ENCODE measurements around the gene ANLN. TPM values are rescaled to one million over a fixed set of nuclear protein-coding genes. Genes with fewer than 3 reads are reported as not detected.

Gene ANLN
- total RNA-seq, 1 donor from 2014 or later: 2.4 TPM

DNA sequence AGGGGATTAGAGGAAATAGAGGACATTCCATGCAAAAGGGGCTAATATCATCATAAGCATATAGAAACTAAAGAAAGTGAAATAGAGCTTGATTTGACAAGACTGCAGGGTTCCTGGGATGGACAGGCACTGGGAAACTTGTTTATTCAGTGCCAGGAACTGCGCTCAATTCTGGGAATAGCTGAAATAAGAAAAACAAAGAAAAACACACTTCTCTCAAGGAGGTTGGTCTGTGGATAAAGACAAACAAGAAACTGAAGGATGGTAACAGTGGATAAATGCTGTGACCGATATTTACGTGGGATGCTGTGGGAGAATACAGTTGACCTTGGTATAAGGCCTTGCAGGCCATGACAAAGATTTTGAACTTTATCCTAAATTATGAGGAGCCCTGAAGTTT, 40.9 kb upstream of the ANLN start:
- TF ChIP-seq, protein P1, sequence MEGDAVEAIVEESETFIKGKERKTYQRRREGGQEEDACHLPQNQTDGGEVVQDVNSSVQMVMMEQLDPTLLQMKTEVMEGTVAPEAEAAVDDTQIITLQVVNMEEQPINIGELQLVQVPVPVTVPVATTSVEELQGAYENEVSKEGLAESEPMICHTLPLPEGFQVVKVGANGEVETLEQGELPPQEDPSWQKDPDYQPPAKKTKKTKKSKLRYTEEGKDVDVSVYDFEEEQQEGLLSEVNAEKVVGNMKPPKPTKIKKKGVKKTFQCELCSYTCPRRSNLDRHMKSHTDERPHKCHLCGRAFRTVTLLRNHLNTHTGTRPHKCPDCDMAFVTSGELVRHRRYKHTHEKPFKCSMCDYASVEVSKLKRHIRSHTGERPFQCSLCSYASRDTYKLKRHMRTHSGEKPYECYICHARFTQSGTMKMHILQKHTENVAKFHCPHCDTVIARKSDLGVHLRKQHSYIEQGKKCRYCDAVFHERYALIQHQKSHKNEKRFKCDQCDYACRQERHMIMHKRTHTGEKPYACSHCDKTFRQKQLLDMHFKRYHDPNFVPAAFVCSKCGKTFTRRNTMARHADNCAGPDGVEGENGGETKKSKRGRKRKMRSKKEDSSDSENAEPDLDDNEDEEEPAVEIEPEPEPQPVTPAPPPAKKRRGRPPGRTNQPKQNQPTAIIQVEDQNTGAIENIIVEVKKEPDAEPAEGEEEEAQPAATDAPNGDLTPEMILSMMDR (IDR thresholded peaks at IDR 0.05; ENCODE audit: insufficient read depth, low read length, severe bottlenecking): no peak
- no peak for DNase-seq (ENCODE audit: low read depth)
- no peaks in the 10 kb centered on the region for H3K27me3 ChIP-seq (ENCODE audit: control insufficient read depth, insufficient read depth, low read length)
- FAIRE-seq: no peak
- H3K36me3 ChIP-seq (ENCODE audit: control insufficient read depth, insufficient read depth, low read length): no peaks in the 10 kb centered on the region
- no peak overlapping the region for H3K4me3 ChIP-seq (ENCODE audit: low read depth, low read length)

GRCh38 chr7:36349626-36350025, 40.0 kb upstream of the ANLN start:
- Histone ChIP-seq H3K27me3 (ENCODE audit: control insufficient read depth, insufficient read depth, low read length) (no peaks in the 10 kb centered on the region), H3K4me3 (ENCODE audit: low read depth, low read length) (no peak overlapping the region), H3K36me3 (ENCODE audit: control insufficient read depth, insufficient read depth, low read length) (no peaks in the 10 kb centered on the region)
- TF ChIP-seq, protein P1 (IDR thresholded peaks at IDR 0.05; ENCODE audit: insufficient read depth, low read length, severe bottlenecking): no peak
- DNase-seq (ENCODE audit: low read depth) (peak; percentile 30), FAIRE-seq (no peak)

DNA sequence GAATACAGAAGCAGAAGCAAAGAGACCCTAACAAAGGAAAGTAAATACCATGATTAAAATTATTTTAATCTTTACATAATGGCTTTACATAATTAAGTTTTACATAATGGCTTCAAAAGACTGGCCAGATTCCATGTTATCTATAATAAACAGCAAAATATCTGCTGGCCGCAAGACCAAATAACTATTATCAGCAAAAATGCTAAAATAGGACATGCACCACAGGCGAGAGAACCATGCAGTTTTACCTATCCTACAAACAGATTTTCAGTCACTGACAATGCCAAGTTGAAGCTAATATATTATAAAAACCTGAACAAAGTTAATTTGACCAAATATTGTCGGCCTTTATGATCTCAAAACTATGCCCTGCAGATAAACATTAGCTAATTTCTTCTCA, 34.2 kb upstream of the ANLN start:
- TF ChIP-seq, protein P1 (IDR thresholded peaks at IDR 0.05; ENCODE audit: insufficient read depth, low read length, severe bottlenecking): no peak
- FAIRE-seq (no peak), DNase-seq (ENCODE audit: low read depth) (no peak)
- Histone ChIP-seq H3K36me3 (ENCODE audit: control insufficient read depth, insufficient read depth, low read length) (no peaks in the 10 kb centered on the region), H3K4me3 (ENCODE audit: low read depth, low read length) (no peak overlapping the region), H3K27me3 (ENCODE audit: control insufficient read depth, insufficient read depth, low read length) (no peaks in the 10 kb centered on the region)

DNA sequence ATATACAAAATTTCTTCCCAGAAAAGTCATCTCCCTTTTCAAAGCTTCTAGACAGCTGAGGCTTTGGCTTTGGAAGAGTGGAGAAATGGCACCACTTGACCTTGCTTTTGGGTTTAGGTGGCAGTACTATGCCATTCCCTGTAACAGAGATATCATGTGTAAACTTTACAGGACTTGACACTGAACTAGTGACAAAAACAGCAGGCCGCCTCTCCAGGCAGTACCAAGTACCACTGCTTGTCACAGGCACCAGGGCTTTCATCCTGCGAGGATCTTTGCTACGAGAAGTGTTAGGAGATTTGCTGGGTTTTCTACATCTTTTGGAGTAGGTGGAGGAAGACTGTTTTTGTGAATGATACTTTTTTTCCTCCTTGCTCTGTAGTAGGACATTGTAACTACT, 32.6 kb upstream of the ANLN start:
- FAIRE-seq (no peak), DNase-seq (ENCODE audit: low read depth) (no peak)
- Histone ChIP-seq H3K27me3 (ENCODE audit: control insufficient read depth, insufficient read depth, low read length) (no peaks in the 10 kb centered on the region), H3K36me3 (ENCODE audit: control insufficient read depth, insufficient read depth, low read length) (no peaks in the 10 kb centered on the region), H3K4me3 (ENCODE audit: low read depth, low read length) (no peak overlapping the region)
- TF ChIP-seq, protein P1 (IDR thresholded peaks at IDR 0.05; ENCODE audit: insufficient read depth, low read length, severe bottlenecking): no peak

DNA sequence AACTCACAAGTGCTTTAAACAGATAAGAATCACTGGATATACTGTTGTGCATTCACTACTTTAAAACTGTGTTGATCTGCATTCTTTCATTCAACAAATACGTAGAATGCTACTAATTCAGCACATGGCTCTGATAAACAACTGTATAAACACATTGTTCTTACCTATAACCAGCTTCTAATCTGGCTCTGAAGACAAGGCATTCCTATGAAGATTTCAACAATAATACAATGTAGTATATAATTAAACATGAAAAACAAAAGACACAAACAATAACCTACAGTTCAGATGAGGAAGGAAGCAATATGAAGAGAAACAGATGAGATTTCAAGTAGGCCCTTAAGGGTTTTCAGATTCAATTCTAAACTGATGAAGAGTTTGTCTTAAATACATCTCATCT, 31.1 kb upstream of the ANLN start:
- Histone ChIP-seq H3K36me3 (ENCODE audit: control insufficient read depth, insufficient read depth, low read length) (no peaks in the 10 kb centered on the region), H3K4me3 (ENCODE audit: low read depth, low read length) (no peak overlapping the region), H3K27me3 (ENCODE audit: control insufficient read depth, insufficient read depth, low read length) (no peaks in the 10 kb centered on the region)
- TF ChIP-seq, protein P1 (IDR thresholded peaks at IDR 0.05; ENCODE audit: insufficient read depth, low read length, severe bottlenecking): no peak
- FAIRE-seq (no peak), DNase-seq (ENCODE audit: low read depth) (no peak)

DNA sequence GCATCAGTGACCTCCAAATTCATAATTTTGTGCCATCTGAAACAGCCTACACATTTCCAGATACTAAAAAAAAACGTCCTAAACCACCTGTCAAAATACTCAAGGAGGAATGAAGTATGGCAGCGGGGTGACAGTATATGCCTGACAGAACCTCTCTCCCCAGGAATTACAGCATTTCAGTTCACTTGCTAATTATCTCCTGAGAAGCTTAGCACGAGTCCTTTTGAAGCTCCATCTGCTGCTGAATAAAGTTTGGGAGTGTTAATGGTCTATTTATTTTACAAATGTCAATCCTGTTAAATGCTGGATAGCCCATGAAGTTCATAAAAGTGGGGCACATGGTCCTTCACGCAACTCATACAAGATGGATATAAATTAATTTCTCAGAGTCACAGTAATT, 29.4 kb upstream of the ANLN start:
- DNase-seq (ENCODE audit: low read depth) (no peak), FAIRE-seq (no peak)
- Histone ChIP-seq H3K36me3 (ENCODE audit: control insufficient read depth, insufficient read depth, low read length) (no peaks in the 10 kb centered on the region), H3K4me3 (ENCODE audit: low read depth, low read length) (no peak overlapping the region), H3K27me3 (ENCODE audit: control insufficient read depth, insufficient read depth, low read length) (no peaks in the 10 kb centered on the region)
- TF ChIP-seq, protein P1 (IDR thresholded peaks at IDR 0.05; ENCODE audit: insufficient read depth, low read length, severe bottlenecking): no peak
